ENCODE measurements around the gene PLK1. TPM values are rescaled to one million over a fixed set of nuclear protein-coding genes. Genes with fewer than 3 reads are reported as not detected.

Gene PLK1
- total RNA-seq, 2 experiments from 2014 or later: 0.84 to 0.85 TPM

DNA sequence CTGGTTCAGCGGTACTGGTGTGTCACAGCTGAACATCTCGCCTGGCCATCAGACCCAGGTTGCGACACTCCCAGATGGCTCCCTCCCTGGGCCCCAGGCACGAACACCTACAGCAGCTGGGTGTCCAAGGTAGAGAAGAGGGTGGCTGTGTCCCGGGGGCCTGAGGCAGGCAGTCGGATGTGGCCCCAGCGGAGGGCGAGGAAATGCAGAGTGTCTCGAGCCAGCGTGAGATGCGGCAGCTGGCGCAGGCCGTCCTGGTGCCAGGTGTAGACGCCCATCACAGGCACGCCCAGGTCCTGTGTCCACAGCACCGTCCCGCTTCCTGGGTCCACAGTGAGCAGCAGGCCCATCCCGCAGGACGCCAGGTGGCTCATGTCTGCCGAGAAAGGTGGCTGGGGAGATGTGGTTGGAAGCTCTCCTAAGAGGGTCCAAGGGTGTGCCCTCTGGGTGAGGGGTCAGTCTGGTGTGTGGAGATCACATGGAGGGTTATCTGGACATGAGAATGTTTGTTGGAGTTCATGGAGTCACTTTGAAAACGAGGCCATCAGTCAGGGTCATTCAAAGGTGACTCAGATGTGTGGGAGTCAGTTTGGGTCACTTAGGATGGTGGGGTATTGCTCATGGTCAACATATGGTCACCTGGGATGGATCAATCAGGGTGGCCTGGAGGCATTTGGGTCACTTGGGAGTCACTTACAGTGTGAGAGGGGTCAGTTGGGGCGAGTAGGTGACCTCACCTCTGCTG lies 26.3 kb downstream of the PLK1 start:
- Mint-ChIP-seq H3K27me3 (peaks cover 34% of the 10 kb centered on the region), H3K4me3 (no peak overlapping the region), H3K36me3 (ENCODE audit: low read depth) (no peaks in the 10 kb centered on the region), H3K9me3 (peaks cover 3% of the 10 kb centered on the region), H3K27ac (no peak overlapping the region), H3K4me1 (ENCODE audit: low read depth) (no peaks in the 10 kb centered on the region)
- no peak overlapping the region for H3K27ac ChIP-seq (ENCODE audit: low read depth in 1 of 2, low read length in 2 of 2)
- H3K4me1 ChIP-seq (ENCODE audit: insufficient read depth, low read length): no peaks in the 10 kb centered on the region
- ATAC-seq (ENCODE audit: poor library complexity) (no peak), DNase-seq (no peak)
- TF ChIP-seq, protein P1, sequence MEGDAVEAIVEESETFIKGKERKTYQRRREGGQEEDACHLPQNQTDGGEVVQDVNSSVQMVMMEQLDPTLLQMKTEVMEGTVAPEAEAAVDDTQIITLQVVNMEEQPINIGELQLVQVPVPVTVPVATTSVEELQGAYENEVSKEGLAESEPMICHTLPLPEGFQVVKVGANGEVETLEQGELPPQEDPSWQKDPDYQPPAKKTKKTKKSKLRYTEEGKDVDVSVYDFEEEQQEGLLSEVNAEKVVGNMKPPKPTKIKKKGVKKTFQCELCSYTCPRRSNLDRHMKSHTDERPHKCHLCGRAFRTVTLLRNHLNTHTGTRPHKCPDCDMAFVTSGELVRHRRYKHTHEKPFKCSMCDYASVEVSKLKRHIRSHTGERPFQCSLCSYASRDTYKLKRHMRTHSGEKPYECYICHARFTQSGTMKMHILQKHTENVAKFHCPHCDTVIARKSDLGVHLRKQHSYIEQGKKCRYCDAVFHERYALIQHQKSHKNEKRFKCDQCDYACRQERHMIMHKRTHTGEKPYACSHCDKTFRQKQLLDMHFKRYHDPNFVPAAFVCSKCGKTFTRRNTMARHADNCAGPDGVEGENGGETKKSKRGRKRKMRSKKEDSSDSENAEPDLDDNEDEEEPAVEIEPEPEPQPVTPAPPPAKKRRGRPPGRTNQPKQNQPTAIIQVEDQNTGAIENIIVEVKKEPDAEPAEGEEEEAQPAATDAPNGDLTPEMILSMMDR (IDR thresholded peaks at IDR 0.05): no peak
- H3K27me3 ChIP-seq (ENCODE audit: control insufficient read depth in 1 of 2, insufficient read depth in 2 of 2, low read length in 2 of 2): peaks cover 4 to 7% of the 10 kb centered on the region in 2 experiments
- H3K4me3 ChIP-seq (ENCODE audit: low read length): no peak overlapping the region
- ChIA-PET CTCF (no interaction called here), POLR2A (no interaction called here)
- intact Hi-C loops (cut with DNase I, micrococcal nuclease): loop anchor here in 1 of 2 experiments (5.0 kb wide), 1 partner anchor 47 kb away; no protein-coding TSS in a partner anchor
- peaks cover 5% of the 10 kb centered on the region in 2 experiments for H3K9me3 ChIP-seq (ENCODE audit: control insufficient read depth in 1 of 2, insufficient read depth in 1 of 2, low read length in 2 of 2)
- no peaks in the 10 kb centered on the region for H3K36me3 ChIP-seq (ENCODE audit: insufficient read depth, low read length)

DNA sequence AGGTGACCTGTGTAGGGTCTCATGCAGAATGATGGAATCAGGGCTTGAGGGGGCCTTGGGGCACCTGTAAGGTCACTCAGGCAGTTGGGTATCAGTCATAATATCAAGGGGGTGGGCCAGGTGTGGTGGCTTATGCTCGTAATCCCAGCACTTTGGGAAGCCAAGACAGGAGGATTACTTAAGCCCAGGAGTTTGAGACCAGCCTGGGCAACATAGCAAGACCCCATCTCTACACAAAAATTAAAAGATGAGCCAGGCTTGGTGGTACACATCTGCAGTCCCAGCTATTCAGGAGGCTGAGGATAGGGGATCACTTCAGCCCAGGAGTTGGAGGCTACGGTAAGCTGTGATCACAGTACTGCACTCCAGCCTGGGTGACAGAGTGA lies 26.8 kb downstream of the PLK1 start:
- no peak overlapping the region for H3K4me3 ChIP-seq (ENCODE audit: low read length)
- no peak overlapping the region for H3K27ac Mint-ChIP-seq
- H3K27me3 Mint-ChIP-seq: peaks cover 40% of the 10 kb centered on the region
- ChIA-PET POLR2A (no interaction called here), CTCF (no interaction called here)
- no peaks in the 10 kb centered on the region for H3K4me1 Mint-ChIP-seq (ENCODE audit: low read depth)
- TF ChIP-seq, protein P1 (IDR thresholded peaks at IDR 0.05): no peak
- intact Hi-C loops (cut with DNase I, micrococcal nuclease): no loop called here
- no peak overlapping the region for H3K4me3 Mint-ChIP-seq
- peaks cover 3% of the 10 kb centered on the region for H3K9me3 Mint-ChIP-seq
- no peak overlapping the region for H3K27ac ChIP-seq (ENCODE audit: low read depth in 1 of 2, low read length in 2 of 2)
- H3K36me3 Mint-ChIP-seq (ENCODE audit: low read depth): no peaks in the 10 kb centered on the region
- no peak for DNase-seq
- ATAC-seq (ENCODE audit: poor library complexity): no peak
- H3K36me3 ChIP-seq (ENCODE audit: insufficient read depth, low read length): no peaks in the 10 kb centered on the region
- H3K27me3 ChIP-seq (ENCODE audit: control insufficient read depth in 1 of 2, insufficient read depth in 2 of 2, low read length in 2 of 2): peaks cover 7% of the 10 kb centered on the region in 2 experiments
- H3K4me1 ChIP-seq (ENCODE audit: insufficient read depth, low read length): no peaks in the 10 kb centered on the region
- peaks cover 5 to 7% of the 10 kb centered on the region in 2 experiments for H3K9me3 ChIP-seq (ENCODE audit: control insufficient read depth in 1 of 2, insufficient read depth in 1 of 2, low read length in 2 of 2)

DNA sequence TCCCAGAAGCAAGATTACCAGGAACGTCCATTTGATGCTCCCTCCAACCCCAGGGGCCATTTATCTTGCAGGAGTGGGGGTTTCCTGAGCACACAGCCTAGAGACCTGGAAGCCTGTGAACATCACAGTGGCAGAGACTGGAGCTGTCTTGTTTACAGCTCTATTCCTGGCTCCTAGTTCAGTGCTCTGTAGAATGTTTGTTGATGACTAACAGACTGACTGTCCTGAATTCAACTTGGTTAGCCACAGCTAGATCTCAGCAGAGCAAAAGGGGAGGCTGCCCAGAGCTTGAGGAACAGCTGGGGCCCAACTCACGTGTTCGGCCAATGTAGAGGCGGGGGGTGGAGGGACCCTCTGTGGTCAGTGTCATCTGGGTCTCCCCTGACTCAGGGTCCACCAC lies 27.8 kb downstream of the PLK1 start:
- Mint-ChIP-seq H3K27me3 (peaks cover 49% of the 10 kb centered on the region), H3K4me1 (ENCODE audit: low read depth) (no peaks in the 10 kb centered on the region), H3K36me3 (ENCODE audit: low read depth) (no peaks in the 10 kb centered on the region), H3K4me3 (no peak overlapping the region), H3K9me3 (peaks cover 3% of the 10 kb centered on the region), H3K27ac (no peak overlapping the region)
- TF ChIP-seq, protein P1 (IDR thresholded peaks at IDR 0.05): no peak
- Histone ChIP-seq H3K36me3 (ENCODE audit: insufficient read depth, low read length) (no peaks in the 10 kb centered on the region), H3K4me3 (ENCODE audit: low read length) (no peak overlapping the region), H3K4me1 (ENCODE audit: insufficient read depth, low read length) (no peaks in the 10 kb centered on the region), H3K9me3 (ENCODE audit: control insufficient read depth in 1 of 2, insufficient read depth in 1 of 2, low read length in 2 of 2) (peaks cover 5 to 7% of the 10 kb centered on the region in 2 experiments), H3K27me3 (ENCODE audit: control insufficient read depth in 1 of 2, insufficient read depth in 2 of 2, low read length in 2 of 2) (peaks cover 11 to 13% of the 10 kb centered on the region in 2 experiments), H3K27ac (ENCODE audit: low read depth in 1 of 2, low read length in 2 of 2) (no peak overlapping the region)
- POLR2A ChIA-PET: no interaction called here
- no peak for ATAC-seq (ENCODE audit: poor library complexity)
- no peak for DNase-seq
- CTCF ChIA-PET: no interaction called here
- intact Hi-C loops (cut with DNase I, micrococcal nuclease): no loop called here

All from CD4-positive, alpha-beta T cell (primary cell).